Measurements from ENCODE around the gene POTEC. TPM values are rescaled to one million over a fixed set of nuclear protein-coding genes. Genes with fewer than 3 reads are reported as not detected.
"Not testable (repeated sequence)": the region's sequence is repeated elsewhere in the genome, so short reads cannot be mapped to it uniquely, and the experiment has no call there.

Gene POTEC
- total RNA-seq, 1 donor: 0.36 TPM

DNA sequence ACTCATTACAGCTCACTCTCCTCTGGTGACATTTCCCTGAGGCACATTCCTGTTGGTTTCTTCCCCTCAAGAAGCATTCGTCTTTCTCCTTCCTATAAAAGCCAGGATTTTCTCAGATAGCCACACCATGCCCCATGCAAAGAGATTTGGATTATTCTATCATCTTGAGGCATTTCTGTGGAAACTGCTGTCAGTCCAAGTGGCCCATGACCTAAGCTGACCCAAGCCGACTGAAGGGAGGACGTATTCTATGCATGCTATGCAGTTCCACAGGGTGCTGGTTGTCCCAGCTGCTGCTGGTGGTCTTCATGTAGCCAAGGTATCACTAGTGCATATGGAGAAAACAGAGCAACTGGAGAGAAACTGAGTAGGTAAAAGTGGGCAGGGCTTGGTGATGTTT lies 73.0 kb downstream of the POTEC start:
- not testable (repeated sequence) for H3K79me2 ChIP-seq (ENCODE audit: insufficient read depth, low read length); H3K4me3 ChIP-seq (ENCODE audit: insufficient read depth, low read length); H3K27me3 ChIP-seq (ENCODE audit: insufficient read depth, low read length); H3K36me3 ChIP-seq (ENCODE audit: insufficient read depth, low read length); H4K20me1 ChIP-seq (ENCODE audit: insufficient read depth, low read length); H2AFZ ChIP-seq (ENCODE audit: low read length); DNase-seq (ENCODE audit: insufficient read length, low spot score, missing footprints); H3K9me3 ChIP-seq (ENCODE audit: low read depth, low read length)
- peak overlapping the region; percentile 45 for H3K4me2 ChIP-seq (ENCODE audit: insufficient read depth, low read length)
- H3K27ac ChIP-seq (ENCODE audit: low read depth, low read length): peak overlapping the region; percentile 75
- H3K4me1 ChIP-seq (ENCODE audit: insufficient read depth, low read length): peaks cover 10% of the 10 kb centered on the region

DNA sequence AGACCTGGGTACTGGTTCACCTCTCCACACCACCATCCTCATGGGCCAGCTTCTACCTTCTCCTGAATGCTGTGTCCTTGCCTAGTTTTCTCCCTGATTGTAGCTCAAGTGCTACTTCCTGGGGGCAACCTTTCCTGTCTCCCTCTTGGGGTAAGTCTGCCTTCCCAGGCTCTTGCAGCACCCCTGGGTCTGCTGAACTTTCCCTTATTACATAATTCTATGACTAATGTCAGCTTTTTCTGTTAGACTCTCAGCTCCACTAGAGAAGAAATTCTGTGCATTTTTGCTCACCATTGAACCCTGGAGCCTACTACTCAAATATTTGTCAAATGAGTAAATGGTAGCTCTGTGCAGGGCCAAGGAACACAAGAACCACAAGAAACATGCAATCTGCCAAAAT lies 73.4 kb downstream of the POTEC start:
- H3K27me3 ChIP-seq (ENCODE audit: insufficient read depth, low read length); H3K4me3 ChIP-seq (ENCODE audit: insufficient read depth, low read length); H3K4me2 ChIP-seq (ENCODE audit: insufficient read depth, low read length); H3K79me2 ChIP-seq (ENCODE audit: insufficient read depth, low read length); H2AFZ ChIP-seq (ENCODE audit: low read length); H3K9me3 ChIP-seq (ENCODE audit: low read depth, low read length); H4K20me1 ChIP-seq (ENCODE audit: insufficient read depth, low read length); H3K36me3 ChIP-seq (ENCODE audit: insufficient read depth, low read length): not testable (repeated sequence)
- DNase-seq (ENCODE audit: insufficient read length, low spot score, missing footprints): peak; percentile 60
- Histone ChIP-seq H3K27ac (ENCODE audit: low read depth, low read length) (peak overlapping the region; percentile 69), H3K4me1 (ENCODE audit: insufficient read depth, low read length) (peaks cover 10% of the 10 kb centered on the region)

GRCh38 chr18:14465989-14466388 lies 77.4 kb downstream of the POTEC start:
- H3K27me3 ChIP-seq (ENCODE audit: insufficient read depth, low read length); H3K9me3 ChIP-seq (ENCODE audit: low read depth, low read length); H3K79me2 ChIP-seq (ENCODE audit: insufficient read depth, low read length); H4K20me1 ChIP-seq (ENCODE audit: insufficient read depth, low read length); H3K4me1 ChIP-seq (ENCODE audit: insufficient read depth, low read length); H3K27ac ChIP-seq (ENCODE audit: low read depth, low read length); H3K4me3 ChIP-seq (ENCODE audit: insufficient read depth, low read length); DNase-seq (ENCODE audit: insufficient read length, low spot score, missing footprints); H3K4me2 ChIP-seq (ENCODE audit: insufficient read depth, low read length); H2AFZ ChIP-seq (ENCODE audit: low read length); H3K36me3 ChIP-seq (ENCODE audit: insufficient read depth, low read length): not testable (repeated sequence)

Small RNA genes within 50 kb of the gene (small RNA-seq; reads per million reads assigned to genes)
- not detected for gene RNU6-1021P

Other genes with a start within 250 kb of the POTEC start
- 6.9 and 11.5 TPM in 2 replicates for gene ANKRD30B, start 204.6 kb upstream of the POTEC start, total RNA-seq